GM18499 (cell line): Measurements from ENCODE around the gene GIMAP2.
"Not testable (repeated sequence)": the region's sequence is repeated elsewhere in the genome, so short reads cannot be mapped to it uniquely, and the experiment has no call there.

Experiments used
- ATAC-seq: cut with Tn5 transposase; IDR thresholded peaks from one replicate; pipeline ENCODE4 v1.9.1; 2021; ENCODE audit warnings: moderate number of reproducible peaks; ENCODE audit not compliant: insufficient read depth, unreplicated experiment

The GIMAP2 gene

GRCh38 chr7:150685219-150686029, at the start of gene GIMAP2:
TSS of gene GIMAP2 (plus strand) at chr7:150685706. CDS start at chr7:150687060, 1,354 bp downstream.
- ATAC-seq = no peak

GRCh38 chr7:150641854-150642253, 43.7 kb upstream of the GIMAP2 start:
- ATAC-seq = no peak

- ATAC-seq = no peak
Observed at GRCh38 chr7:150642926-150643325, 42.6 kb upstream of the GIMAP2 start.

- no peak for ATAC-seq
Observed at GRCh38 chr7:150645259-150646020, 40.1 kb upstream of the GIMAP2 start.

- ATAC-seq = no peak
Observed at GRCh38 chr7:150648353-150649079, 37.0 kb upstream of the GIMAP2 start.

GRCh38 chr7:150649080-150649385, 36.5 kb upstream of the GIMAP2 start:
- ATAC-seq = no peak

GRCh38 chr7:150654692-150655091, 30.8 kb upstream of the GIMAP2 start:
- ATAC-seq = no peak

- ATAC-seq = no peak
Observed at GRCh38 chr7:150656047-150656446, 29.5 kb upstream of the GIMAP2 start.

GRCh38 chr7:150657526-150657925, 28.0 kb upstream of the GIMAP2 start:
- no peak for ATAC-seq

- ATAC-seq = no peak
Observed at GRCh38 chr7:150660939-150661613, 24.4 kb upstream of the GIMAP2 start.

GRCh38 chr7:150662821-150663220, 22.7 kb upstream of the GIMAP2 start:
- not testable (repeated sequence) for ATAC-seq

- ATAC-seq = no peak
Observed at GRCh38 chr7:150663802-150664494, 21.6 kb upstream of the GIMAP2 start.

- no peak for ATAC-seq
Observed at GRCh38 chr7:150665089-150665748, 20.3 kb upstream of the GIMAP2 start.

- ATAC-seq = no peak
Observed at GRCh38 chr7:150665896-150666295, 19.6 kb upstream of the GIMAP2 start.

GRCh38 chr7:150666412-150666811, 19.1 kb upstream of the GIMAP2 start:
- no peak for ATAC-seq

- peak; percentile 60 for ATAC-seq
Observed at GRCh38 chr7:150668472-150668911, 17.0 kb upstream of the GIMAP2 start.

GRCh38 chr7:150668977-150669376, 16.5 kb upstream of the GIMAP2 start:
- ATAC-seq = no peak

GRCh38 chr7:150671798-150672585, 13.5 kb upstream of the GIMAP2 start:
- not testable (repeated sequence) for ATAC-seq

GRCh38 chr7:150675714-150676113, 9.8 kb upstream of the GIMAP2 start:
- ATAC-seq = no peak
